OCI-LY7 (cell line): ENCODE results near the gene NLRC4.

Experiments used
- CTCF ChIP-seq: fragments of 200-600 bp; sonication (generic); conservative IDR thresholded peaks from 2 replicates; pipeline ENCODE4 v1.5.1; 2014; ENCODE audit warnings: mild to moderate bottlenecking, antibody characterized with exemption, low read length, moderate library complexity, mixed read lengths
- EZH2phosphoT487 ChIP-seq: fragments of 200-600 bp; sonication (generic); IDR thresholded peaks from 2 replicates; pipeline ENCODE4 v1.6.1; 2018; ENCODE audit warnings: low read depth, borderline replicate concordance, mild to moderate bottlenecking, mixed run types, antibody characterized with exemption, low read length, moderate library complexity, mixed read lengths

GRCh38 chr2:32291746-32292145 lies 27.1 kb upstream of the NLRC4 start:
- TF ChIP-seq CTCF (no peak), EZH2phosphoT487 (no peak)
